GM18517 (cell line): Measurements from ENCODE around the gene SOD1.
"Not testable (repeated sequence)": the region's sequence is repeated elsewhere in the genome, so short reads cannot be mapped to it uniquely, and the experiment has no call there.

Experiments
- ATAC-seq: cut with Tn5 transposase; IDR thresholded peaks from one replicate; pipeline ENCODE4 v1.9.1; 2021; ENCODE audit warnings: mild to moderate bottlenecking, moderate library complexity; ENCODE audit not compliant: unreplicated experiment

Gene SOD1

DNA sequence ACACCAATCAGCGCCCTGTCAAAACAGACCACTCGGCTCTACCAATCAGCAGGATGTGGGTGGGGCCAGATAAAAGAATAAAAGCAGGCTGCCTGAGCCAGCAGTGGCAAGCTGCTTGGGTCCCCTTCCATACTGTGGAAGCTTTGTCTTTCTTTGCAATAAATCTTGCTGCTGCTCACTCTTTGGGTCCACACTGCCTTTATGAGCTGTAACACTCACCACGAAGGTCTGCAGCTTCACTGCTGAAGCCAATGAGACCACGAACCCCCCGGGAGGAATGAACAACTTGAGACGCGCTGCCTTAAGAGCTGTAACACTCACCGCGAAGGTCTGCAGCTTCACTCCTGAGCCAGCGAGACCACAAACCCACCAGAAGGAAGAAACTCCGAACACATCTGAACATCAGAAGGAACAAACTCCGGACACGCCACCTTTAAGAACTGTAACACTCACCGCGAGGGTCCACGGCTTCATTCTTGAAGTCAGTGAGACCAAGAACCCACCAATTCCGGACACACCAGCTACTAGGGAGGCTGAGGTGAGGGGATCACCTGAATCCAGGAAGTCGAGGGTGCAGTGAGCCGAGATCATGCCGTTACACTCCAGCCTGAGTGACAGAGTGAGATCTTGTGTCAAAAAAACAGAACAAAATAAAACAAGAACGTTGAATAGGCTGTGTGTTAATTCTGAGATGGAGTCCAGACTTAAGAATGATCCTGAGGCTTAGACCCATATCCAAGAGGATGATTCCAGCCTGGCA lies 4.5 kb upstream of the SOD1 start:
- ATAC-seq = not testable (repeated sequence)

DNA sequence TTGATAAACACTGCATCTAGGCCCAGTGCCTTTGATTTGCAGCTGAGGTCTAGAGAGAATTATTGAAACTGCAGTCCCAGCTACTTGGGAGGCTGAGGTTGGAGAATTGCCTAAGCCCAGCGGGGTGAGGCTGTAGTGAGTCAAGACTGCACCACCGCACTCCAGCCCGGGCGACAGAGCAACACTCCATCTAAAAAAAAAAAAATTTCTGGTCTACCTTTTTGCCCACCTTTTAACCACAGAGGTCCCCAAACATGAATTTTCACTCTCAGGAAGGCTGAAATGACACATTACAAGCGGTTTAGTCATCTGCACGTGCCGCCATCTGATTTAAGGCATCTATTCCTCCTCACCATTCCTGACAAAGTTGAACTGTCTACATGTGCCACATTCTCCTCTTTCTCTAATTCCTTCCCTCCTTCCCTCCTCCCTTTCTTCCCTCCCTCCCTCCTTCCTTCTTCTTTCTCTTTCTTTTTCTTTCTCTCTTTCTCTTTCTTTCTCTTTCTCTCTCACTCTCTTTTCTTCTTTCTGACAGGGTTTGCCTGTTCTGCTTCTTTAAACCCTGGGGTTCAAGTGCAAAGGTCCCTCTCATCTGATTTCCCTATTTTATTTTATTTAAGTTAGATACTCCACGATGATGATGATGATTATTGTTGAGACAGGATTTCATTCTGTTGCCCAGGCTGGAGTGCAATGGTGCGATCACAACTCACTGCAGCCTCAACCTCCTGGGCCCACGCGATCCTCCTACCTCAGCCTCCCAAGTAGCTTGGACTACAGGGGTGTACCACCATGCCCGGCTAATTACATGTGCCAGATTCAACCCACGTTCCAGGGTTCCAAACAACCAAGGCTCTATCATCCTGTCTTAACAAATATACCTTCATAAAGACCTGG lies 3.0 kb upstream of the SOD1 start:
- no peak for ATAC-seq

DNA sequence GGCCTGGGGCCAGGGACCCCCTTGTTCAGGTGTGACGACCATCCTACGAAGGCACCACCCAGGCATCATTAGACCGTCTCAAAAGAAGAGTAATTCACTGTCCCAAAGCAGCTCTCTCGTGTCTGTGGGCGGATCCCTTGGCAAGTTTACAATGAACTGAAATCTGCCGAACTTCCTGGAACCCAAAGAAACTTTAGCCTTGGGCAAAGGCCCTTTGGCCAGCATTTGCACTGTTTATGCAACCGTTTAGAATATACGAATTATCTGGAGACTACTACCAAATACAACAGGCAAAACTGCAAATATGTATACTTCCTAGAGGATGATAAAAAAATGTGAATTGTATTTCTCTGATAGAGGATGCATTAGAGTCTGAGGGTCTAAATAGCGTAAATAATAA lies 1.4 kb upstream of the SOD1 start:
- no peak for ATAC-seq

DNA sequence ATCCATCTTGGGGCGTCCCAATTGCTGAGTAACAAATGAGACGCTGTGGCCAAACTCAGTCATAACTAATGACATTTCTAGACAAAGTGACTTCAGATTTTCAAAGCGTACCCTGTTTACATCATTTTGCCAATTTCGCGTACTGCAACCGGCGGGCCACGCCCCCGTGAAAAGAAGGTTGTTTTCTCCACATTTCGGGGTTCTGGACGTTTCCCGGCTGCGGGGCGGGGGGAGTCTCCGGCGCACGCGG lies 282 bp upstream of the SOD1 start:
- no peak for ATAC-seq

DNA sequence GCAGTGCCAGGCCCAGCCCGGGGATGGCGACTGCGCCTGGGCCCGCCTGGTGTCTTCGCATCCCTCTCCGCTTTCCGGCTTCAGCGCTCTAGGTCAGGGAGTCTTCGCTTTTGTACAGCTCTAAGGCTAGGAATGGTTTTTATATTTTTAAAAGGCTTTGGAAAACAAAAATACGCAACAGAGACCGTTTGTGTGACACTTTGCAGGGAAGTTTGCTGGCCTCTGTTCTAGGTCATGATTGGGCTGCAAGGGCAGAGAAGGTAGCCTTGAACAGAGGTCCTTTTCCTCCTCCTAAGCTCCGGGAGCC lies 719 bp downstream of the SOD1 start:
- ATAC-seq = peak; percentile 28

DNA sequence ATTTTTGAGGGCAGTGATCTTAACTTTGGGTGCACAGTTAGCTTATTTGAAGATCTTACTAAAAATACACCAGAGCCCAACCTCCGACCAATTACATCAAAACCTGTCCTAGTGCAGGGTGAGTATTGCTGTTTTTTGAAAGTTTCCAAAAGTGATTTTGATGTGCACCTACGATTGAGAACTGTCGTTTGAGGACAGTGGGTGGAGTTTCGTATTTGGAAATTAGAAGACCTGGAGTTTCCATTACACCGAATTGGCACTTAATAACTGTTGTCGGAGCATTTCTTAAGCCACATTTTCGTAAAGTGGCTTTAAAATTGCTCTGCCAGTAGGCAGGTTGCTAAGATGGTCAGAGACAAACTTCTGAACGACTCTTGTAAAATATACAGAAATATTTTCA lies 1.1 kb downstream of the SOD1 start:
- no peak for ATAC-seq

DNA sequence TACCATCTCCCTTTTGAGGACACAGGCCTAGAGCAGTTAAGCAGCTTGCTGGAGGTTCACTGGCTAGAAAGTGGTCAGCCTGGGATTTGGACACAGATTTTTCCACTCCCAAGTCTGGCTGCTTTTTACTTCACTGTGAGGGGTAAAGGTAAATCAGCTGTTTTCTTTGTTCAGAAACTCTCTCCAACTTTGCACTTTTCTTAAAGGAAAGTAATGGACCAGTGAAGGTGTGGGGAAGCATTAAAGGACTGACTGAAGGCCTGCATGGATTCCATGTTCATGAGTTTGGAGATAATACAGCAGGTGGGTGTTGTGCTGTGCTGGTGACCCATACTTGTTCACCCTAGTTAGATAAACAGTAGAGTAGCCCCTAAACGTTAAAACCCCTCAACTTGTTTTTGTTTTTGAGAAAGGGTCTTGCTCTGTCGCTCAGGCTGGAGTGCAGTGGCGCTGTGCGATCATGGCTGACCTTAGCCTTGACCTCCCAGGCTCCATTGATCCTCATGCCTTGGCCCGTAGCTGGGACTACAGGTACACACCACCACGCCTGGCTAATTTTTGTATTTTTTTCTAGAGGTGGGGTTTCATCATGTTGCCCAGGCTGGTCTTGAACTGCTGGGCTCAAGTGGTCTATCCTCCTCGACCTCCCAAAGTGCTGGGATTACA lies 4.2 kb downstream of the SOD1 start:
- no peak for ATAC-seq

DNA sequence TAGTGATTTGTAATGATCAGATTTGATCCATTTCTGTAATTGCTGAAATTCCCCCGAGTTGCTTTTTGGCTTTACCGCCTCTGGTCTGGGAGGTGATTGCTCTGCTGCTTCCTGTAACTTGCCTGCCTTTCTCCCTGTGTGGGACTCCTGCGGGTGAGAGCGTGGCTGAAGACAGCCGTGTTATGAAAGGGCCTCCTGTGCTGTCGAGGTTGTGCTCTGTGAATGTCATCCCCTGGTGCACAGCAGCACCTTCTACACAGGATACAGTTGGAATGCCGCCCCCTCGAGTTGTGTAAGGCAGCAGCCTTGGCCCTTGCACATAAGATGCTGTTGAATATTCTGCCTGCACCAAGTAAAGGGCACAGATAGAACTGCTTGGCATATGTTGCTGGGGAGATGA lies 5.9 kb downstream of the SOD1 start:
- no peak for ATAC-seq

DNA sequence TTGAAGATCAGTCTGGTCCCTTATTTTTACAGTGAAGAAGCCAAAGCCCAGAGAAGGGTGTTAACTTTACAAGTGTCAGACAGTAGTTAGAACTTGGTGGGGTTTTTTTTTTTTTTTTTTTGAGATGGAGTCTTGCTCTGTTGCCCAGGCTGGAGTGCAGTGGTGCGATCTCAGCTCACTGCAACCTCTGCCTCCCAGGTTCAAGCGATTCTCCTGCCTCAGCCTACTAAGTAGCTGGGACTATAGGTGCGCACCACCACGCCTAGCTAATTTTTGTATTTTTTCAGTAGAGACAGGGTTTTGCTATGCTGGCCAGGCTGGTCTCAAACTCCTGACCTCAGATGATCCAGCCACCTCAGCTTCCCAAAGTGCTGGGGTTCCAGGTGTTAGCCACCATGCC lies 6.4 kb downstream of the SOD1 start:
- not testable (repeated sequence) for ATAC-seq

DNA sequence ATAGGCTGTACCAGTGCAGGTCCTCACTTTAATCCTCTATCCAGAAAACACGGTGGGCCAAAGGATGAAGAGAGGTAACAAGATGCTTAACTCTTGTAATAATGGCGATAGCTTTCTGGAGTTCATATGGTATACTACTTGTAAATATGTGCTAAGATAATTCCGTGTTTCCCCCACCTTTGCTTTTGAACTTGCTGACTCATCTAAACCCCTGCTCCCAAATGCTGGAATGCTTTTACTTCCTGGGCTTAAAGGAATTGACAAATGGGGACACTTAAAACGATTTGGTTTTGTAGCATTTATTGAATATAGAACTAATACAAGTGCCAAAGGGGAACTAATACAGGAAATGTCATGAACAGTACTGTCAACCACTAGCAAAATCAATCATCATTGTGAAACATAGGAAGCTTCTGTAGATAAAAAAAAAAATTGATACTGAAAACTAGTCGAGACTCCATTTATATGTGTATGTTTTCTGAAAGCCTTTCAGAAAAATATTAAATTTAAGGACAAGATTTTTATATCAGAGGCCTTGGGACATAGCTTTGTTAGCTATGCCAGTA lies 7.0 kb downstream of the SOD1 start:
- no peak for ATAC-seq

DNA sequence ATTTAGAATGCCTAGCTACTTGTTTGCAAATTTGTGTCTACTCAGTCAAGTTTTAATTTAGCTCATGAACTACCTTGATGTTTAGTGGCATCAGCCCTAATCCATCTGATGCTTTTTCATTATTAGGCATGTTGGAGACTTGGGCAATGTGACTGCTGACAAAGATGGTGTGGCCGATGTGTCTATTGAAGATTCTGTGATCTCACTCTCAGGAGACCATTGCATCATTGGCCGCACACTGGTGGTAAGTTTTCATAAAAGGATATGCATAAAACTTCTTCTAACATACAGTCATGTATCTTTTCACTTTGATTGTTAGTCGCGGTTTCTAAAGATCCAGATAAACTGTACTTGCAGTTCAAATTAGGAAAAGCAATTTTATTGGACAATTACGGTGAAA lies 7.6 kb downstream of the SOD1 start:
- ATAC-seq = no peak

DNA sequence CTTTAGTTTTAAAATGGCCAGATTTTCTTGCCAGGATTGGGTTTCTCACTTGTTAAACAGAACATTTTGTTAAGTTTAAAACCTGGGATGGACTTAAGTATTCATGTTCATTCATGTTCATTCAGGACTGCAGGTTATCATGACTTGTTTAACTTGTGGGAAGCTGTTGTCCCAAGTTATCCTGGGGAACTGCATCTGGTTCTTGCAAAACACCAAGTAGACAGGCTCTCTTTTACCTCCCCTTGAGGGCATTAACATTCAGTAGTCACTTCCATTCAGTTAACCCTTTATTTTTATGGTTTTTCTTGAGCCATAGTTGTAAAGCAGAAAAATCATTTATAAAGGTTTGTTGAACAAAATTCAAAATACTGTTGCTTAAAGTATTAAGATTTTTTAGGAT lies 8.1 kb downstream of the SOD1 start:
- no peak for ATAC-seq

DNA sequence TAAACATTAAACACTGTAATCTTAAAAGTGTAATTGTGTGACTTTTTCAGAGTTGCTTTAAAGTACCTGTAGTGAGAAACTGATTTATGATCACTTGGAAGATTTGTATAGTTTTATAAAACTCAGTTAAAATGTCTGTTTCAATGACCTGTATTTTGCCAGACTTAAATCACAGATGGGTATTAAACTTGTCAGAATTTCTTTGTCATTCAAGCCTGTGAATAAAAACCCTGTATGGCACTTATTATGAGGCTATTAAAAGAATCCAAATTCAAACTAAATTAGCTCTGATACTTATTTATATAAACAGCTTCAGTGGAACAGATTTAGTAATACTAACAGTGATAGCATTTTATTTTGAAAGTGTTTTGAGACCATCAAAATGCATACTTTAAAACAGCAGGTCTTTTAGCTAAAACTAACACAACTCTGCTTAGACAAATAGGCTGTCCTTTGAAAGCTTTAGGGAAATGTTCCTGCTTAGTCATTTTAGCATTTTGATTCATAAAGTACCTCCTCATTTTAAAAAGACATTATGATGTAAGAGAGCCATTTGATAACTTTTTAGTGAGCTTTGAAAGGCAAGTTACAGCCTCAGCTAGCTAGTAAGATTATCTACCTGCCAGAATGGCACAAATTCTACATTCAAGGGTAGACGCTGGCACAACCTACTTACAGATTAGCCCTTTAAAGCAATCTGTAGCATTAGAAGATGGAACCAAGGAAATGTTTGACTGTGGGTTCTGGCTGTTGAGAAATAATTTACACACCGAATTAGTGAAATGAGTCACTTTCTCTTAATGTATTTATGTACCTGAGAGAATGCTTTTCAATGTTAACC lies 9.4 kb downstream of the SOD1 start:
- ATAC-seq = no peak

DNA sequence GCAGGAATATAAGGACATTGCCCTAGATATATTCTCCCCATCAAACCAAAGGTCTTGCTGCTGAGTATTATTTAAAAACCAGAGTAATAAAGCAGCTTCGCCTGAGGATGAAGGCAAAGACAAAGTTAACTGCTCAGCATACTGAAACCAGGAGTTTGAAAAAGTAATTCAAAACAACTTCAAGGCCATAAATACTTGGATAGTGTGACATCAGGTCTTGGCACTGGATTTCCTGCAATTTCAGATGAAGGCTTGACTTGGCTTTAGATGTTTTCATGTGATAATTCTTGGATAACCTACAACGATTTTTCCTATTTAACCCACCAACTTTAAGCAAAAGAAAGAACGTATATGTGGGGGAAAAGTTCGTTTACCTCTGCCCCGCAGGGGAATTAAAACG lies 10.6 kb downstream of the SOD1 start:
- no peak for ATAC-seq

DNA sequence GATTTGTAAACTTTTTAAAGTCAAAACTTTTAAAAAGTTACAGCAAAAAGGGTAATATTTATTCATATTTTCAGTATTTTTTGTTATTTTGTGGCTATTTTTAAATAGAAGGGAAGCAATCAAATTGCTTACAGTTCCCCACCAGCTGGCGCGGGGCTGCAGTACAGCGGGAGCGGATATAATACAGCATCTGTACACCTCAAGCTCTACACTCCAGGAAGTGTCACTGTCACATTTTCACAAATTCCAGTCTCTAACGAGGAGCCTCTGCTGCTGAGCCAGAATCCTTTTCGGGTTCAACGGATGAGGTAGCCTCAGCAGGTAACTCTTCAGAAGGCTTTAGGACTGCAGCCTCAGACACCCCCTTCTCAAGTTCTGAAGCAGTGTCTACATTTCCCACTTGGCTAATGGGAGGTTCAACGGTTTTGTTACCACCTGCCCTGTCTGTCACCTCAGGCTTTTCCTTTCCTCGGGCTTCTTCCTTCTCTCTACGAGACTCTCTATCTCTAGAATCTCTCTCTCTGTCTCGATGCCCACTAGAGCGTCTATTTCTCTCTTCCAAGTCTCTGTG lies 11.7 kb downstream of the SOD1 start:
- no peak for ATAC-seq

DNA sequence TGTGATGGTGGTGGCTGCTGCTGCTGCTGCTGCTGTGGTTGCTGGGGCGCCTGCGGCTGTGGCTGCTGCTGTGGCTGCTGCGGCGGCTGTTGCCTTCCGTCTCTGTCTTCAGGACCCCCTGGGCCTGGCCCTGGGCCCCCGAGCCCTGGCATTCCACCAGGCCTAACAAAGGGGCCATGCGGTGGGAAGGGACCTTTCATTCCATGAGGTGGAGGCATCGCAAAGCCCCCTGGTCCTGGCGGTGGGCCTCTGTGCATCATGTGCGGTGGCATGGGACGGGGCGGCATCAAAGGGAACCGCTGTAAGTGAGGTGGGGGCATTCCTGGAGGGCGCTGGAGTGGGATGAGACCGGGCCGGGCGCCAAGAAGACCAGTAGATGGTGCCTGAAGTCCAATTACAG lies 12.4 kb downstream of the SOD1 start:
- ATAC-seq = no peak

DNA sequence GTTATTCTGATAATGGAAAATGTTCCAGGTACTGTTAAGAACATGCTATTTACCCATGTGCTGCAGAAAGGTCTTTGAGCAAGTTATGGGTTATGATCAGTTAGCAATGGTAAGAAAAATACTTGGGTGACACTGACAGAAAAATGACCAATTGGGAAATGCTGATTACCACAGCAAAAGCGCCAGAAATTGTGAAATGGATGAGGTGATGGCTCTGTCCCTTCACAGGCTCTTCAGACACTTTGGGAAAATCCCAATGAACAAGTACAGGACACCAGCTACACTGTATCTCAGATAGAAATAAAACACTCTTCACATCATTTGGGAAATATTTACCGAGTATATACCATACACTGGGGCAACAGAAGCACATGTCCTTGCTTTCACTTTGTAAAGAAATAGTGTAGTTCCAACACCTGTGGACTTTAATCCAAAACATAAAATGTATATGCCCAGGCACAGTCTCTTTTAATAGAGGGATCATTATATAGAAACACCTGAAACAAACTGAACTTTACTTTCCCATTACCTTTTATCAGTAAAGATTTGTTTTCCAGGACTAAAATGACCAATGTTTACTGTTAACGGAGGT lies 13.9 kb downstream of the SOD1 start:
- no peak for ATAC-seq

DNA sequence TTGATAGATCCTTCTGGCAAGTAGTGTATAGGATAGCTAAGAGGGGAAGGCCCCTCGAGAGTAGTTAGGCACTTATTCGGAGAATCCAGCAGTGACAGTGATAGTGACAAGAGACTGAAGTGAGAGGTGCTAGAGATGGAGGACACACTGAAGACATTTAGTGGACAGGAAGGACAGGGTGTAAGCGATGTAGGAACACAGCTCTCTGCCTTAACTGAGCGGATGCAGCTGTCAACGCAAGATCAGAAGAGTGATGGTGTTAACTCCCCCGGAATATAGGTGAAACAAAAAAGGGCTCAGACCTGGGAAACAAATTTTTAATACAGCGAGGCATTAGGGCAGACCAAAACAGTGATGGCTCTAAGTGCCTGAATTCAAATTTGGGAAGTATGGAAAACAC lies 15.8 kb downstream of the SOD1 start:
- ATAC-seq = no peak

DNA sequence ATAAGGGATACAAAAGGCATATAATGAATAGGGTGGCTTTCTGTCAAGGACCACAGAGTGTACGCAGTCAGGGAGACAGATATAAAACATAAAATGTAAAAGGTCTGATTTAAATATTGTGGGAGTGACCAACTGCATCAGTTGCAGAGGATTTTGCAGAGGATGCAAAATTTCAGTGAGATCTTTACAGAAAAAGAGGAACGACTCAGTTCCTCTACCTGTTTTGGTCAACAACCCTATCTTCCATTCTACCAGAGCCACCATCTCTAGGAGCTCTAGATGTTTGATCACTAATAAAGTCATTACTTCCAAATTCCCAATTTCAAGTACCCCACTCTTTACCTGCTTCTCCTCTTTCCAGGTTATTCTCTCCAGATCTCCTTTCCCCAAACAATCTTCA lies 16.5 kb downstream of the SOD1 start:
- ATAC-seq = no peak

DNA sequence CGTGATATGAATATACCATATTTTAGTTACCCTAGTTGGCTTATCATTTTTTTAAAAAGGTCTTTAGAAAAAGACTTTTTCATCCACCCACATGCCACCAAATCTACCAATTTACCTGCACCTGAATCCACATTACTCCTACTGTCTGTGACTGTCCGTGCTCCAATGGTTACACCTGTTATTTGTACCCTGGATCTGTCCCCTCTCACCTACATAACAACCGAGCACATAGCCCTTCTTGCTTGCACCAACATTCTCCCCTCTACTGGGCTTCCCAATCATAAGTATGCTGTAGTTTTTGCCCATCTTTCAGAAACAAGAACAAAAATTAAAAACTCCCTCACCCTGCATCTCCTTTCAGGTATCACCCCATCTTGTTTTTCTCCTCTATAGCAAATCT lies 17.6 kb downstream of the SOD1 start:
- ATAC-seq = no peak
